Dermis lymphatic vessel endothelial cell (primary cell): Measurements from ENCODE around the gene RFPL4A. TPM values are rescaled to one million over a fixed set of nuclear protein-coding genes. Genes with fewer than 3 reads are reported as not detected.

Experiments
- total RNA-seq: library from RNA; depleted of rRNA; stranded (reverse); fragments of >200 nt; gene quantifications from 2 replicates; pipeline ENCODE4 v1.2.1, GENCODE V29; 2014

Gene RFPL4A
- total RNA-seq: 0.87 TPM in 1 of 2 replicates, not detected in the other

DNA sequence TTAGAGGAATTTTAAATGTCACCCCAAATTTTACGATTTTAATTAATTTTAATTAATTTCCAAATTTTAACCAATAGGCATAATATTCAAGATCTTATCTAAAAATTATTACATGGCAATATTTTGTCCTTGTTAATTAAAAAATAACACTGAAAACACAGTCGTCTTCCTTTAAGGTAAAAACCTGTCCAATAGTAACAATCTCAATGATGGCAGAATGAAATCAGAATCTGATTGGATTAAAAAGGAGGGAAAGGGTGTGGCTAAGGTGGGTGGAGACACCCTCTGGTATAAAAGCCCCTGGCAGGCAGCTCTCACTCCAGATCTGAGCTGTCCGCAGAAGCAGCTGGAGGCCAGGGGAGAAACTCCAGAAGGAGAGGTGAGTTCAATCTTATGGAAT, at the start of gene RFPL4A:
TSS of gene RFPL4A (plus strand) at position 301 of the 400 bp plus-strand sequence. CDS start 2,704 bp downstream, outside the sequence.

DNA sequence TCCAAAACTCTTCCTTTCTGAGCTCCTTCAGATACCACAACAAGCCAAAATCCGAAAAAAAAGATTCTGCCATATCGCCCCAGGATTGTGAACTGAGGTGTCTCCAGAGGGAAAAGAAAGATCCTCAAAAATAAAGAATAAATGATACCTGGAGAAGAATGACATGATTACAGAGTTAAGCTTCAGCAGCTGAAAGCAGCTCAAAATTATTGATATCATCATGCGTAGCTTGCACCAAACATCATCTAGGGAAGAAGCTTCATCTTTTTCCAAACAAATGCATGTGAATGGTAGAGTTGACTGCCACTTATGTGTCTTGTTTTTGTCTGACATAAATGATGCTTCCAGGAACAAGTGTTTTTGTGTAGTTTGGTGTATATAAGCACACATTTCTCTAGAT, 20.6 kb upstream of the RFPL4A start, which contains the start of gene NLRP9:
TSS of gene NLRP9 (minus strand) at position 101 of the 400 bp plus-strand sequence. CDS start at position 73, 28 bp downstream.

DNA sequence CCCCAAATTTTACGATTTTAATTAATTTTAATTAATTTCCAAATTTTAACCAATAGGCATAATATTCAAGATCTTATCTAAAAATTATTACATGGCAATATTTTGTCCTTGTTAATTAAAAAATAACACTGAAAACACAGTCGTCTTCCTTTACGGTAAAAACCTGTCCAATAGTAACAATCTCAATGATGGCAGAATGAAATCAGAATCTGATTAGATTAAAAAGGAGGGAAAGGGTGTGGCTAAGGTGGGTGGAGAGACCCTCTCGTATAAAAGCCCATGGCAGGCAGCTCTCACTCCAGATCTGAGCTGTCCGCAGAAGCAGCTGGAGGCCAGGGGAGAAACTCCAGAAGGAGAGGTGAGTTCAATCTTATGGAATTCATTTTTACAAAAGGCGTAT, 9.9 kb downstream of the RFPL4A start, which contains the start of gene RFPL4AL1:
TSS of gene RFPL4AL1 (plus strand) at position 301 of the 400 bp plus-strand sequence. CDS start 2,687 bp downstream, outside the sequence.

Other genes starting within 250 kb of the RFPL4A start
- gene SBK2, start 222.0 kb upstream of the RFPL4A start, total RNA-seq: not detected in 2 replicates
- 0.22 and 0.26 TPM in 2 replicates for gene SBK3, start 213.6 kb upstream of the RFPL4A start, total RNA-seq
- 1.8 and 2.4 TPM in 2 replicates for gene ZNF579, start 178.2 kb upstream of the RFPL4A start, total RNA-seq
- 2.2 and 2.7 TPM in 2 replicates for gene FIZ1, start 159.6 kb upstream of the RFPL4A start, total RNA-seq
- gene ZNF524, start 158.8 kb upstream of the RFPL4A start, total RNA-seq: 7.9 and 11.4 TPM in 2 replicates
- gene ZNF865, start 153.4 kb upstream of the RFPL4A start, total RNA-seq: 0.54 and 0.60 TPM in 2 replicates
- gene ZNF784, start 134.5 kb upstream of the RFPL4A start, total RNA-seq: 4.4 and 4.5 TPM in 2 replicates
- 1.5 and 2.1 TPM in 2 replicates for gene ZNF580, start 118.1 kb upstream of the RFPL4A start, total RNA-seq
- 21.8 and 23.7 TPM in 2 replicates for gene ZNF581, start 115.4 kb upstream of the RFPL4A start, total RNA-seq
- gene CCDC106, start 110.9 kb upstream of the RFPL4A start, total RNA-seq: 5.5 and 7.9 TPM in 2 replicates
- 60.8 and 71.1 TPM in 2 replicates for gene U2AF2, start 104.1 kb upstream of the RFPL4A start, total RNA-seq
- gene EPN1, start 83.9 kb upstream of the RFPL4A start, total RNA-seq: 36.2 and 57.0 TPM in 2 replicates
- gene NLRP9, start 20.7 kb upstream of the RFPL4A start, total RNA-seq: not detected in 2 replicates
- not detected in 2 replicates for gene RFPL4AL1, start 10.0 kb downstream of the RFPL4A start, total RNA-seq
- gene NLRP11, start 72.9 kb downstream of the RFPL4A start, total RNA-seq: under 0.01 and 0.11 TPM in 2 replicates
- not detected in 2 replicates for gene NLRP4, start 77.4 kb downstream of the RFPL4A start, total RNA-seq
- not detected in 2 replicates for gene NLRP13, start 173.2 kb downstream of the RFPL4A start, total RNA-seq
- not detected in 2 replicates for gene NLRP8, start 188.7 kb downstream of the RFPL4A start, total RNA-seq
- not detected in 2 replicates for gene NLRP5, start 227.7 kb downstream of the RFPL4A start, total RNA-seq